IPS DF 6.9 (cell line): ENCODE measurements around the gene MATN3.

ENCODE experiments used
- DNase-seq: peaks from one replicate; pipeline ENCODE4 v3.0.0-alpha.2; 2013; ENCODE audit warnings: low read depth, low spot score
- H3K27ac ChIP-seq: one replicate; pipeline ENCODE4 v1.5.1; 2013; ENCODE audit warnings: low read length, control low read depth
- H3K27me3 ChIP-seq: 2 replicates; pipeline ENCODE4 v1.6.1; 2013; ENCODE audit warnings: mild to moderate bottlenecking, low read length; ENCODE audit not compliant: control insufficient read depth, insufficient read depth
- H3K36me3 ChIP-seq: 2 replicates; pipeline ENCODE4 v1.6.1; 2013; ENCODE audit warnings: low read length; ENCODE audit not compliant: control insufficient read depth, insufficient read depth
- H3K4me1 ChIP-seq: 2 replicates; pipeline ENCODE4 v1.6.1; 2013; ENCODE audit warnings: low read length; ENCODE audit not compliant: control insufficient read depth, insufficient read depth
- H3K4me3 ChIP-seq: 2 replicates; pipeline ENCODE4 v1.5.1; 2013; ENCODE audit warnings: mild to moderate bottlenecking, low read length
- H3K9me3 ChIP-seq: 2 replicates; pipeline ENCODE4 v1.6.1; 2013; ENCODE audit warnings: low read length, inconsistent platforms; ENCODE audit not compliant: control insufficient read depth, insufficient read depth
- WGBS: extraction: QIAGEN DNeasy Blood & Tissue Kit; methylation state at CpG from one replicate; pipeline ENCODE4 v1.1.7; 2013; ENCODE audit warnings: mixed read lengths, missing lambda C conversion rate; ENCODE audit not compliant: insufficient read length, insufficient coverage; 5-methylcytosine and 5-hydroxymethylcytosine counted together

MATN3 gene, protein sequence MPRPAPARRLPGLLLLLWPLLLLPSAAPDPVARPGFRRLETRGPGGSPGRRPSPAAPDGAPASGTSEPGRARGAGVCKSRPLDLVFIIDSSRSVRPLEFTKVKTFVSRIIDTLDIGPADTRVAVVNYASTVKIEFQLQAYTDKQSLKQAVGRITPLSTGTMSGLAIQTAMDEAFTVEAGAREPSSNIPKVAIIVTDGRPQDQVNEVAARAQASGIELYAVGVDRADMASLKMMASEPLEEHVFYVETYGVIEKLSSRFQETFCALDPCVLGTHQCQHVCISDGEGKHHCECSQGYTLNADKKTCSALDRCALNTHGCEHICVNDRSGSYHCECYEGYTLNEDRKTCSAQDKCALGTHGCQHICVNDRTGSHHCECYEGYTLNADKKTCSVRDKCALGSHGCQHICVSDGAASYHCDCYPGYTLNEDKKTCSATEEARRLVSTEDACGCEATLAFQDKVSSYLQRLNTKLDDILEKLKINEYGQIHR

DNA sequence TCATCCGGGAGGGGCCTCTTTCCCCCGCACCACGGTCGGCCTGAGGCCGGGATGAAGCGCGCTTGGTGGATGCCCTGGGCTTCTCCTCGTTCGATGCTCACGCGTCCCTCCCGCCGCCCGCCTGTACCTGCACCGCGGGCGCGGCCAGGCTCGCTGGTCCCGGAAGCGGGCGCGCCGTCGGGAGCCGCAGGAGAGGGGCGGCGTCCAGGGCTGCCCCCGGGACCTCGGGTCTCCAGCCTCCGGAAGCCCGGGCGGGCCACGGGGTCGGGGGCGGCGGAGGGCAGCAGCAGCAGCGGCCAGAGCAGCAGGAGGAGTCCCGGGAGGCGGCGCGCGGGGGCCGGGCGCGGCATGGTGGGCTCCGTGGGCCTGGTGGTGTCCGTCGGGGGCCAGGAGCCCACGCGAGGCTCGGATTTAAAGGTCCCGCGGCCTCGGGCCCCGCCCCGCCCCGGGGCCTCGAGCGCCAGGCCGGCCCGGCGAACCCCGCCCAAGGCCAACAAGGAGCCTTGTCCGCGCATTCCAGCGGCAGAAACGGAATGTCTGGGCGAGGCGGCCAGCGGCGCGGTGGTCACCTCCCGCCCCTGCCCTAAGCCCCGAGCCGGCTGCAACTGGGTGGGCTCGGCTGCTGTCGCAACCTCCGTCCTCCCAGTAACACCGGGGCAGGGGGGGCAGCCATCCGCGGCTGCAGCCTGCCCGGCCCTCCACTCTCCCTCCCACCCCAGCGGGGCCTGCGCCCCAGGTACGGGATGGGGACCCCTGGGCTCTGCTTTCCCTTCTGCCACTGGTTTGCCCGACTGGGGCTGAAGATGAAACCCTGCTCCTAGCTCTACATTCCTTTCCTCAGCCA lies at the start of gene MATN3:
Gene MATN3 (minus strand): TSS at position 387 of the 844 bp plus-strand sequence. CDS start 37 bp downstream, at position 350.
- DNase-seq = no peak
- Histone ChIP-seq H3K36me3 (no peaks in the 10 kb centered on the region), H3K9me3 (no peaks in the 10 kb centered on the region), H3K27ac (no peak within 1 kb of the TSS), H3K4me1 (no peaks in the 10 kb centered on the region; the same call in 1 of the 2 replicates), H3K4me3 (peak within 1 kb of the TSS; percentile 84), H3K27me3 (no peaks in the 10 kb centered on the region; the same call in 1 of the 2 replicates)
- no CpG with 5 or more reads among the region's 87 CpGs for WGBS

DNA sequence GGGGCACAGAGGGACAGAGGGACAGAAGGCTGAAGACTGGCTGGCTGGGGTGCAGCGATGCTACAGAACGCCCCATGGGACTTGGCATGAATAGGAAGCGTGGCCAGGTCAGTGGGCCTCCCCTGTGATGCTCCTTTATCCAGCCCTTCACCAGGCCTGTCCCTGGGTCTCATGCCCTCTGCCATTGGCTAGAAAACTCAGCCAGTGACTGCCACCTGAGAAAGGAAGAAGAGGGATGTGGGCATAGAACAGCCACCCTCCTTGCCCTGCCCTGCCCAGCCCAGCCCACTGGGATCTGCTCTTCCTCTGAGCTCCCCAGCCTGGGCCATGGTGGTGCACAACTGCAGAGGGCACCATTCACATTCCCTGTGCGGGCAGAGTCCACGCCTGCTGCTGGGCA lies 49.5 kb upstream of the MATN3 start:
- Histone ChIP-seq H3K4me1 (peaks cover 1% of the 10 kb centered on the region; the same call in 1 of the 2 replicates), H3K27ac (no peak overlapping the region), H3K27me3 (no peaks in the 10 kb centered on the region), H3K36me3 (no peaks in the 10 kb centered on the region), H3K9me3 (no peaks in the 10 kb centered on the region), H3K4me3 (no peak overlapping the region)
- no CpG with 5 or more reads among the region's 5 CpGs for WGBS
- no peak for DNase-seq

DNA sequence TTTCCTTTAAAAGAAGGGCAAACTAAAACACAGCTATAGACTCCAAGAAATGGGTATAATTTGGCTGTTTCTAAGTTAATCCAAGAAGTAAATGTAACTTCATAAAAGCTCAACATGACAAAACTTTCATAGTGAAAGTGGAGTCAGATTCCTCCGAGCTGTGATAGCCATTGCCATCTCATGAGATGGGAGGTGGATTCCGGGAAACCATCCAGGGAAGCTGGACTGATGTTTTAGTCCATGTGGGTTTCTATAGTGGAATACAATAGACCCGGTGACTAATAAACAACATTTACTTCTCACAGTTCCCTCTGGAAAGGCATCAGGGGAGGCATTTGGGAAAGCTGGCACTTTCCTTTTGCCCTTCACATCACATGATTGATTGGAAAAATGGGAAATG lies 49.0 kb upstream of the MATN3 start:
- H3K27ac ChIP-seq = no peak overlapping the region
- peaks cover 1% of the 10 kb centered on the region; the same call in 1 of the 2 replicates for H3K4me1 ChIP-seq
- no peaks in the 10 kb centered on the region for H3K27me3 ChIP-seq
- WGBS = no CpG with 5 or more reads among the region's 3 CpGs
- DNase-seq = no peak
- H3K9me3 ChIP-seq = no peaks in the 10 kb centered on the region
- no peak overlapping the region for H3K4me3 ChIP-seq
- no peaks in the 10 kb centered on the region for H3K36me3 ChIP-seq

DNA sequence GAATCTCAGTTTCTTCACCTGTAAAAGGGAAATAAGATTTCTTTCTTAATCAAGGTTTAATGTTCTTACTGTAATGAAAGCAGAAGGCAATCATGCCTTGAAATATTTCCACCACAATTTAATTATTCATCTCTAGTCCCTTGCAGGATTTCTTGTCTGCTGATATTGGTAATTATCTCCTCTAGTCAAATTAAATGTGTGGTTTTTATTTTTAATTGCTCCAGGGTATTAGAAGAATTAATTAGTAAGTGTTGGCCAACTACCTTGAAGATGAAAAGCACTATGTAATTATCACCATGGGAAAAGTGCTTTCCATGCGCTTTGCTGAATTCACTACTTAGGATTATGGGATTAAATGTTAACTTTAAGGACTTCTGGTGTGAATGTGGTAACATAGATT lies 47.6 kb upstream of the MATN3 start:
- Histone ChIP-seq H3K4me3 (no peak overlapping the region), H3K27ac (no peak overlapping the region), H3K9me3 (no peaks in the 10 kb centered on the region), H3K4me1 (peaks cover 1% of the 10 kb centered on the region; the same call in 1 of the 2 replicates), H3K27me3 (no peaks in the 10 kb centered on the region), H3K36me3 (no peaks in the 10 kb centered on the region)
- DNase-seq = no peak
- WGBS = no CpG with 5 or more reads among the region's 1 CpG

DNA sequence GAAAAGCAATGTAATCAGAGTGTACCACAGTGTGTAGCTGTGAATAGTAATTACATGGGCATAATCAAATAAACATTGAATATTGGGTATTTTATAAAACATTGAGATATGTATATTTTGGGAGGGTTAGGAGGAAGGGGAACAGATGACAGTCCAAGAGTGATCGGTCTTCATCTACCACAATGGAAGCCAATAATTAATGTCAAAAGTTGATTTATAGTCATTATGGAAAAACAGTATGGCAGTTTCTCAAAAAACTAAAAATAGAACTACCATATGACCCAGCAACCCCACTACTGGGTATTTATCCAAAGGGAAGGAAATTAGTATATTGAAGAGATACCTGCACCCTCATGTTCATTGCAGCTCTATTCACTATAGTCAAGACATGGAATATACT lies 44.8 kb upstream of the MATN3 start:
- H3K27me3 ChIP-seq = no peaks in the 10 kb centered on the region
- WGBS = no CpG with 5 or more reads among the region's 1 CpG

DNA sequence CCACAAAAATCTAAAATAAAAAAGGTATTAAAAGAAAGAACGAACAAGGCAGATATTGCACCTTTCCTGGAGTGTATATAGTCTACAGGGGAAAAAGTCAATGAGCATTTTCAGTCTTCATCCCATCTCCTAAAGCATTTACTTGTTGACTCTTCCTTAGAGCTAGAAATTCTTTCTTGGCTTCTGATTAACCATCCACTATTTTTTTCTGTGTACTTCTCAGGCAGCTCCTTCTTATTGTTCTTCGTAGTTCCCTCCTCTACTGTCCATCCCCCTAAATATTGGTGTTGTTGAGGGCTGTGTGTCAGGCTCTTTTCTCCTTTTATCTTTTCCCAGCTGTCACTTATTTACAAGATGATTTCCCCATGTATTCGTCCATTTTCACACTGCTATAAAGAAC lies 42.5 kb upstream of the MATN3 start:
- Histone ChIP-seq H3K27ac (no peak overlapping the region), H3K9me3 (no peaks in the 10 kb centered on the region), H3K36me3 (no peaks in the 10 kb centered on the region), H3K4me1 (no peaks in the 10 kb centered on the region), H3K27me3 (no peaks in the 10 kb centered on the region), H3K4me3 (no peak overlapping the region)
- no CpG with 5 or more reads among the region's 3 CpGs for WGBS
- DNase-seq = no peak

More for the DNA sequence above, 44.8 kb upstream of the MATN3 start:
- Histone ChIP-seq H3K4me3 (no peak overlapping the region), H3K27ac (no peak overlapping the region), H3K9me3 (no peaks in the 10 kb centered on the region), H3K4me1 (no peaks in the 10 kb centered on the region), H3K36me3 (no peaks in the 10 kb centered on the region)
- no peak for DNase-seq

DNA sequence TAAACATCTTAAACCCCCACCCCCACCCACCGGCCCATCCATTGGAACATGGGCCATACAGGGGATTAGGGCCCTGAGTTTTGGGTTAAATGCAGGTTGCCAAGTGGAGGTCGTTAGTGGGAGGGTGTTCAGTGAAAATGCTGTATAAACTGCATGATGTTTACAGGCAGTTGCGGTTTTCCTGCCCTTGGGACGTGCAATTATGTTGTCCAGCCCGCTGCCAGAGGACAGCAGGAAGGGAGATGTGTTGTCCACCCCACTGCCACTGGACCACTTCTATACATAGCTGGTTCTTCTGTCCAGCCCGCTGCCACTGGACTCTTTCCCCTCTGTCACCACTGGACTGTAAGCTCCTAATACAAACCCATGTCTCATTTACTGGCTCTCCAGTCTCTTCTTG lies 41.7 kb upstream of the MATN3 start:
- no peaks in the 10 kb centered on the region for H3K27me3 ChIP-seq
- no CpG with 5 or more reads among the region's 6 CpGs for WGBS
- no peak overlapping the region for H3K27ac ChIP-seq
- H3K4me1 ChIP-seq = no peaks in the 10 kb centered on the region
- no peak for DNase-seq
- no peaks in the 10 kb centered on the region for H3K9me3 ChIP-seq
- no peak overlapping the region for H3K4me3 ChIP-seq
- no peaks in the 10 kb centered on the region for H3K36me3 ChIP-seq

DNA sequence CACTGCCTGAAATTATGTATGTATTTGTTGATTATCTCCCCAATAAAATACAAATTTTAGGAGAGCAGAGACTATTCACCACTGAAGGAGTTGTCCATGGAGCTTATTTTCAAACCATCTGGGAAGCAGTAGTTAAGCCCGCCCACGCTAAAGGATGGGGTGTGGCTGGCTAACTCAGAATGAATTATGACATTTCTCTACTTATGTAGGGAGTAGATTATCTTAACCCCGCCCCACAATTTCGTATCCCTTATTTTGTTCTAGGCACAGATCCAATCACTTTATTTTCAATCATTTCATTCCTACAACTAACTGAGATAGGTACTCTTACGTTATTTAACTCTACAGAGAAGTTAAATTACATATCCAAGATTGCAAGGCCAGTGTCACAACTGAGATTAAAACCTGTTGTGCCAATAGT lies 40.4 kb upstream of the MATN3 start:
- Histone ChIP-seq H3K36me3 (no peaks in the 10 kb centered on the region), H3K4me3 (no peak overlapping the region; the same call in 1 of the 2 replicates), H3K9me3 (no peaks in the 10 kb centered on the region), H3K4me1 (no peaks in the 10 kb centered on the region), H3K27me3 (no peaks in the 10 kb centered on the region), H3K27ac (no peak overlapping the region)
- WGBS = no CpG with 5 or more reads among the region's 5 CpGs
- no peak for DNase-seq

DNA sequence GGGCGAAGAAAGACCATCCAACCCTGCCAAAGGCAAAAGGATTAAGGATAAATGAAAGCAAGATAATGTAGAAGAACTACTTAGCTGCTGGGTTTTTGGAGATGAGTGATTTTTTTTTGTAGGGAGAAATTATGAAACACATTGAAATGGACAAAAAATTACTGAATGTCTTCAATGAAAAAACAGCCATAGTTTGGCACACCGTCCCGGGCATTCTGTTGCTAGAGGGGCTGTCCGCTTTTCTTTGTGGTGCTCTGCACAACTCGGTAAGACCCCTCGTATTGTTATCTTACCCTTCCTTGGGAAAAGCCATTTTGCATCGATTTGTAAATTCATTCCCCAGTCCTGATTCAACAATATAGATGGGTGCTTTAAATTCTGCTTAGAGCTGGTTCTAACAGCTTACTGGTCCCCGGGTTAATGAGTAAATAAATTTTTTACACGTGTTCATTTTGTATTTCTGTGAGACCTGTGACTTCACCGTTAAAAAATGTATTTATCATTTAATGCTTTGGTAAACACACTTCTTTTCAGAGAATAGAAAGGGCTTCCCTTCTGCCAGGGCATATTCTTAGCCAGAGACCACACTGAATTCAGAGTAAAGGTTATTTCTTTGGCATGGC lies 39.9 kb upstream of the MATN3 start:
- Histone ChIP-seq H3K4me1 (no peaks in the 10 kb centered on the region), H3K27ac (no peak overlapping the region), H3K36me3 (no peaks in the 10 kb centered on the region), H3K27me3 (no peaks in the 10 kb centered on the region), H3K9me3 (no peaks in the 10 kb centered on the region), H3K4me3 (peak overlapping the region; percentile 94; the same call in 1 of the 2 replicates)
- DNase-seq = no peak
- WGBS = no CpG with 5 or more reads among the region's 10 CpGs
